Upper lobe of left lung (tissue), 6 donors: Measurements from ENCODE around the gene CHPT1. TPM values are rescaled to one million over a fixed set of nuclear protein-coding genes. Genes with fewer than 3 reads are reported as not detected.
"Not testable (repeated sequence)": the region's sequence is repeated elsewhere in the genome, so short reads cannot be mapped to it uniquely, and the experiment has no call there.

Experiments
- ATAC-seq, 2 donors: fragments of 200-7000 bp; cut with Tn5 transposase; one replicate each; pipeline ENCODE4 v1.9.1; 2022; ENCODE audit warnings: mild to moderate bottlenecking in 2 of 2, moderate library complexity in 2 of 2; ENCODE audit not compliant: low FRiP score in 2 of 2
- DNase-seq, 2 donors: peaks; one replicate each; pipeline ENCODE4 v3.0.0-alpha.2; 2019 to 2020
- H3K27ac ChIP-seq, 4 donors: fragments of 200-600 bp; sonication (generic); one replicate each; pipeline ENCODE4 v1.5.1; 2016 to 2019
- H3K27me3 ChIP-seq, 4 donors: fragments of 200-600 bp; sonication (generic); one replicate each; pipeline ENCODE4 v1.5.1; 2017 to 2019
- H3K36me3 ChIP-seq, 4 donors: fragments of 200-600 bp; sonication (generic); one replicate each; pipeline ENCODE4 v1.5.1; 2016 to 2019
- H3K4me1 ChIP-seq, 4 donors: fragments of 200-600 bp; sonication (generic); one replicate each; pipeline ENCODE4 v1.5.1; 2018 to 2019
- H3K4me3 ChIP-seq, 4 donors: fragments of 200-600 bp; sonication (generic); one replicate each; pipeline ENCODE4 v1.5.1; 2017 to 2019; ENCODE audit warnings: mild to moderate bottlenecking in 2 of 4, moderate library complexity in 1 of 4
- H3K9me3 ChIP-seq, 4 donors: fragments of 200-600 bp; sonication (generic); one replicate each; pipeline ENCODE4 v1.5.1; 2018 to 2019
- CTCF ChIP-seq, 6 experiments: fragments of 450-650 bp in 4 of 6; fragments of 200-600 bp in 2 of 6; sonication (generic) in 2 of 6; IDR thresholded peaks; one replicate each; pipeline ENCODE4 v1.5.1; 2016 to 2019; ENCODE audit warnings: antibody characterized with exemption in 6 of 6
- EP300 ChIP-seq, 4 donors: sonication (generic); formaldehyde crosslinking; IDR thresholded peaks; one replicate each; pipeline ENCODE4 v1.5.1; 2017; ENCODE audit warnings: antibody characterized with exemption in 4 of 4, control low read depth in 2 of 4
- POLR2A ChIP-seq, 4 donors: fragments of 450-650 bp; IDR thresholded peaks; one replicate each; pipeline ENCODE4 v1.5.1; 2016 to 2017; ENCODE audit warnings: antibody characterized with exemption in 4 of 4, mild to moderate bottlenecking in 2 of 4
- POLR2AphosphoS5 ChIP-seq, 2 donors: sonication (generic); formaldehyde crosslinking; IDR thresholded peaks; one replicate each; pipeline ENCODE4 v1.5.1; 2017; ENCODE audit warnings: antibody characterized with exemption in 2 of 2
- WGBS, 2 donors: methylation state at CpG; one replicate each; pipeline ENCODE4 v1.1.5; 2017 to 2018; 5-methylcytosine and 5-hydroxymethylcytosine counted together
- total RNA-seq, 6 donors: library from RNA; depleted of rRNA in 4 of 6; stranded (reverse); fragments of >200 nt in 4 of 6; gene quantifications; one replicate each; pipeline versions ENCODE4 v1.1.0 to v1.2.1, GENCODE V29; 2016 to 2021
- donor health status: DM: no; HTN: no; CAD: no; lungs with moderate emphysema.
- donor health status: DM: no; HTN: yes; CAD: no; lungs with severe emphysema.

The CHPT1 gene
- total RNA-seq, 6 donors from 2014 or later, result 52.5 to 262 (median 113) TPM

- TF ChIP-seq EP300 (IDR thresholded peaks at IDR 0.05) (no peak), POLR2A (IDR thresholded peaks at IDR 0.05) (no peak), CTCF (IDR thresholded peaks at IDR 0.05) (no peak), POLR2AphosphoS5 (IDR thresholded peaks at IDR 0.05) (no peak)
- no peak for DNase-seq
- Histone ChIP-seq H3K4me1 (no peaks in the 10 kb centered on the region), H3K4me3 (no peak overlapping the region), H3K9me3 (no peaks in the 10 kb centered on the region), H3K27ac (no peak overlapping the region), H3K36me3 (no peaks in the 10 kb centered on the region), H3K27me3 (no peaks in the 10 kb centered on the region)
- ATAC-seq, result no peak
Measured at GRCh38 chr12:101678081-101678480, 19.4 kb upstream of the CHPT1 start.

- H3K36me3 ChIP-seq, result no peaks in the 10 kb centered on the region
- no peak for ATAC-seq
- no peak overlapping the region for H3K27ac ChIP-seq
- no peaks in the 10 kb centered on the region for H3K27me3 ChIP-seq
- 82 to 88% methylated on average over 3 of the region's 3 CpGs for WGBS, 2 donors
- no peaks in the 10 kb centered on the region for H3K9me3 ChIP-seq
- no peaks in the 10 kb centered on the region for H3K4me1 ChIP-seq
- TF ChIP-seq POLR2AphosphoS5 (IDR thresholded peaks at IDR 0.05) (no peak), CTCF (IDR thresholded peaks at IDR 0.05) (no peak), POLR2A (IDR thresholded peaks at IDR 0.05) (no peak), EP300 (IDR thresholded peaks at IDR 0.05) (no peak)
- no peak overlapping the region for H3K4me3 ChIP-seq
- DNase-seq, result no peak
Measured at GRCh38 chr12:101680240-101680639, 17.2 kb upstream of the CHPT1 start.

GRCh38 chr12:101680647-101681046 is 16.8 kb upstream of the CHPT1 start:
- TF ChIP-seq CTCF (IDR thresholded peaks at IDR 0.05) (no peak), POLR2A (IDR thresholded peaks at IDR 0.05) (no peak), EP300 (IDR thresholded peaks at IDR 0.05) (no peak), POLR2AphosphoS5 (IDR thresholded peaks at IDR 0.05) (no peak)
- ATAC-seq (no peak), DNase-seq (no peak)
- H3K4me3 ChIP-seq, result no peak overlapping the region
- no peaks in the 10 kb centered on the region for H3K27me3 ChIP-seq
- no peaks in the 10 kb centered on the region for H3K9me3 ChIP-seq
- no peak overlapping the region for H3K27ac ChIP-seq
- no peaks in the 10 kb centered on the region for H3K36me3 ChIP-seq
- no peaks in the 10 kb centered on the region for H3K4me1 ChIP-seq

- H3K27me3 ChIP-seq, H3K9me3 ChIP-seq, H3K4me3 ChIP-seq, DNase-seq, H3K4me1 ChIP-seq, H3K36me3 ChIP-seq, H3K27ac ChIP-seq, ATAC-seq: not testable (repeated sequence)
- WGBS, 2 donors, result 69 to 71% methylated on average over 4 to 6 of the region's 6 CpGs
Measured at GRCh38 chr12:101681627-101682026, 15.8 kb upstream of the CHPT1 start.

GRCh38 chr12:101685092-101685491 is 12.3 kb upstream of the CHPT1 start:
- TF ChIP-seq EP300 (IDR thresholded peaks at IDR 0.05) (no peak), POLR2A (IDR thresholded peaks at IDR 0.05) (no peak), POLR2AphosphoS5 (IDR thresholded peaks at IDR 0.05) (no peak), CTCF (IDR thresholded peaks at IDR 0.05) (no peak)
- Histone ChIP-seq H3K9me3 (no peaks in the 10 kb centered on the region), H3K36me3 (no peaks in the 10 kb centered on the region), H3K4me3 (no peak overlapping the region), H3K4me1 (no peaks in the 10 kb centered on the region), H3K27ac (no peak overlapping the region), H3K27me3 (no peaks in the 10 kb centered on the region)
- 90 to 98% methylated on average over 1 of the region's 1 CpG for WGBS, 2 donors
- DNase-seq (no peak), ATAC-seq (no peak)
